SJCRH30 (cell line): ENCODE measurements around the gene MTUS2. TPM values are rescaled to one million over a fixed set of nuclear protein-coding genes. Genes with fewer than 3 reads are reported as not detected.

ENCODE experiments used
- DNase-seq, 2 experiments: peaks; one replicate each; pipeline ENCODE4 v3.0.0-alpha.2; 2015 to 2020
- H3K27ac ChIP-seq: fragments of 250-450 bp; sonication (Bioruptor Pico); 2 replicates; pipeline ENCODE4 v1.5.1; 2020; ENCODE audit warnings: mild to moderate bottlenecking, moderate library complexity
- H3K27me3 ChIP-seq: fragments of 250-450 bp; sonication (Bioruptor Pico); 2 replicates; pipeline ENCODE4 v1.5.1; 2020; ENCODE audit warnings: mild to moderate bottlenecking, moderate library complexity
- H3K36me3 ChIP-seq: fragments of 250-450 bp; sonication (Bioruptor Pico); 2 replicates; pipeline ENCODE4 v1.5.1; 2020; ENCODE audit warnings: mild to moderate bottlenecking, moderate library complexity
- H3K4me1 ChIP-seq: fragments of 250-450 bp; sonication (Bioruptor Pico); 2 replicates; pipeline ENCODE4 v1.5.1; 2020; ENCODE audit warnings: mild to moderate bottlenecking, moderate library complexity
- H3K4me3 ChIP-seq: fragments of 250-450 bp; sonication (Bioruptor Pico); 2 replicates; pipeline ENCODE4 v1.5.1; 2020; ENCODE audit warnings: mild to moderate bottlenecking, moderate library complexity
- H3K9me3 ChIP-seq: fragments of 250-450 bp; sonication (Bioruptor Pico); replicated peaks from 2 replicates; pipeline ENCODE4 v1.5.1; 2020; ENCODE audit warnings: mild to moderate bottlenecking, moderate library complexity
- total RNA-seq: library from RNA; depleted of rRNA; stranded (reverse); fragments of >200 nt; shearing (Covaris generic); gene quantifications from 2 replicates; pipeline ENCODE4 v1.2.3, GENCODE V29; 2014

Gene MTUS2
- total RNA-seq, 1 experiment from 2014 or later, result 2.4 TPM

- no peak overlapping the region for H3K4me3 ChIP-seq
- no peaks in the 10 kb centered on the region for H3K27me3 ChIP-seq
- H3K27ac ChIP-seq, result no peak overlapping the region
- no peak for DNase-seq
- H3K4me1 ChIP-seq, result peaks cover under 1% of the 10 kb centered on the region
- H3K36me3 ChIP-seq, result peaks cover 68% of the 10 kb centered on the region
- H3K9me3 ChIP-seq, result no peaks in the 10 kb centered on the region
Measured at GRCh38 chr13:29526741-29527140, 706.6 kb downstream of the MTUS2 start.

GRCh38 chr13:29527511-29527910, 707.4 kb downstream of the MTUS2 start:
- Histone ChIP-seq H3K27ac (no peak overlapping the region), H3K4me3 (no peak overlapping the region), H3K27me3 (no peaks in the 10 kb centered on the region), H3K4me1 (no peaks in the 10 kb centered on the region), H3K9me3 (no peaks in the 10 kb centered on the region), H3K36me3 (peaks cover 68% of the 10 kb centered on the region)
- no peak for DNase-seq

GRCh38 chr13:29527916-29528315, 707.8 kb downstream of the MTUS2 start:
- Histone ChIP-seq H3K27ac (no peak overlapping the region), H3K27me3 (no peaks in the 10 kb centered on the region), H3K4me3 (no peak overlapping the region), H3K4me1 (no peaks in the 10 kb centered on the region), H3K36me3 (peaks cover 67% of the 10 kb centered on the region), H3K9me3 (no peaks in the 10 kb centered on the region)
- no peak for DNase-seq

- Histone ChIP-seq H3K27me3 (no peaks in the 10 kb centered on the region), H3K4me1 (no peaks in the 10 kb centered on the region), H3K9me3 (no peaks in the 10 kb centered on the region), H3K4me3 (no peak overlapping the region), H3K27ac (no peak overlapping the region), H3K36me3 (peaks cover 50% of the 10 kb centered on the region)
- no peak for DNase-seq
Measured at GRCh38 chr13:29529754-29530153, 709.6 kb downstream of the MTUS2 start.

GRCh38 chr13:29530901-29531300, 710.8 kb downstream of the MTUS2 start:
- Histone ChIP-seq H3K36me3 (peaks cover 52% of the 10 kb centered on the region), H3K4me1 (no peaks in the 10 kb centered on the region), H3K4me3 (no peak overlapping the region), H3K9me3 (no peaks in the 10 kb centered on the region), H3K27ac (no peak overlapping the region), H3K27me3 (no peaks in the 10 kb centered on the region)
- DNase-seq, result no peak

GRCh38 chr13:29532116-29532515, 712.0 kb downstream of the MTUS2 start:
- H3K27ac ChIP-seq, result no peak overlapping the region
- no peak overlapping the region for H3K4me3 ChIP-seq
- DNase-seq, result no peak
- peaks cover 48% of the 10 kb centered on the region for H3K36me3 ChIP-seq
- H3K4me1 ChIP-seq, result no peaks in the 10 kb centered on the region
- no peaks in the 10 kb centered on the region for H3K9me3 ChIP-seq
- H3K27me3 ChIP-seq, result no peaks in the 10 kb centered on the region

- Histone ChIP-seq H3K36me3 (peaks cover 41% of the 10 kb centered on the region), H3K4me1 (no peaks in the 10 kb centered on the region), H3K9me3 (no peaks in the 10 kb centered on the region), H3K27ac (no peak overlapping the region), H3K4me3 (no peak overlapping the region), H3K27me3 (no peaks in the 10 kb centered on the region)
- no peak for DNase-seq
Measured at GRCh38 chr13:29532821-29533220, 712.7 kb downstream of the MTUS2 start.

- no peaks in the 10 kb centered on the region for H3K9me3 ChIP-seq
- H3K4me1 ChIP-seq, result no peaks in the 10 kb centered on the region
- DNase-seq, result no peak
- no peak overlapping the region for H3K4me3 ChIP-seq
- peaks cover 35% of the 10 kb centered on the region for H3K36me3 ChIP-seq
- no peaks in the 10 kb centered on the region for H3K27me3 ChIP-seq
- no peak overlapping the region for H3K27ac ChIP-seq
Measured at GRCh38 chr13:29534083-29534482, 713.9 kb downstream of the MTUS2 start.

GRCh38 chr13:29535663-29536655, 715.8 kb downstream of the MTUS2 start:
- H3K27me3 ChIP-seq, result no peaks in the 10 kb centered on the region
- H3K9me3 ChIP-seq, result no peaks in the 10 kb centered on the region
- no peak overlapping the region for H3K4me3 ChIP-seq
- no peaks in the 10 kb centered on the region for H3K4me1 ChIP-seq
- no peak overlapping the region for H3K27ac ChIP-seq
- H3K36me3 ChIP-seq, result peaks cover 27% of the 10 kb centered on the region
- no peak for DNase-seq

- Histone ChIP-seq H3K27me3 (no peaks in the 10 kb centered on the region), H3K27ac (no peak overlapping the region), H3K9me3 (no peaks in the 10 kb centered on the region), H3K36me3 (peaks cover 21% of the 10 kb centered on the region), H3K4me3 (no peak overlapping the region), H3K4me1 (no peaks in the 10 kb centered on the region)
- no peak for DNase-seq
Measured at GRCh38 chr13:29536853-29537252, 716.7 kb downstream of the MTUS2 start.

GRCh38 chr13:29537736-29538651, 717.9 kb downstream of the MTUS2 start:
- no peak for DNase-seq
- Histone ChIP-seq H3K4me1 (no peaks in the 10 kb centered on the region), H3K27me3 (no peaks in the 10 kb centered on the region), H3K9me3 (no peaks in the 10 kb centered on the region), H3K27ac (no peak overlapping the region), H3K4me3 (no peak overlapping the region), H3K36me3 (peaks cover 12% of the 10 kb centered on the region; the same call in 1 of the 2 replicates)

GRCh38 chr13:29538652-29539040, 718.5 kb downstream of the MTUS2 start:
- H3K27me3 ChIP-seq, result no peaks in the 10 kb centered on the region
- no peak overlapping the region for H3K4me3 ChIP-seq
- no peak overlapping the region for H3K27ac ChIP-seq
- H3K36me3 ChIP-seq, result peaks cover 12% of the 10 kb centered on the region; the same call in 1 of the 2 replicates
- H3K9me3 ChIP-seq, result no peaks in the 10 kb centered on the region
- no peaks in the 10 kb centered on the region for H3K4me1 ChIP-seq
- no peak for DNase-seq

GRCh38 chr13:29539856-29540255, 719.7 kb downstream of the MTUS2 start:
- no peaks in the 10 kb centered on the region for H3K27me3 ChIP-seq

GRCh38 chr13:29540334-29540733, 720.2 kb downstream of the MTUS2 start:
- no peak for DNase-seq
- H3K36me3 ChIP-seq, result peaks cover 18% of the 10 kb centered on the region
- no peaks in the 10 kb centered on the region for H3K27me3 ChIP-seq
- H3K4me3 ChIP-seq, result no peak overlapping the region
- H3K4me1 ChIP-seq, result no peaks in the 10 kb centered on the region
- H3K27ac ChIP-seq, result no peak overlapping the region
- H3K9me3 ChIP-seq, result no peaks in the 10 kb centered on the region

More at GRCh38 chr13:29539856-29540255, 719.7 kb downstream of the MTUS2 start:
- H3K36me3 ChIP-seq, result peaks cover 16% of the 10 kb centered on the region; the same call in 1 of the 2 replicates
- H3K9me3 ChIP-seq, result no peaks in the 10 kb centered on the region
- no peak overlapping the region for H3K4me3 ChIP-seq
- H3K27ac ChIP-seq, result no peak overlapping the region
- DNase-seq, result no peak
- no peaks in the 10 kb centered on the region for H3K4me1 ChIP-seq

- H3K27me3 ChIP-seq, result no peaks in the 10 kb centered on the region
- no peak for DNase-seq
- H3K4me1 ChIP-seq, result no peaks in the 10 kb centered on the region
- no peaks in the 10 kb centered on the region for H3K9me3 ChIP-seq
- peaks cover 19% of the 10 kb centered on the region for H3K36me3 ChIP-seq
- no peak overlapping the region for H3K4me3 ChIP-seq
- no peak overlapping the region for H3K27ac ChIP-seq
Measured at GRCh38 chr13:29540799-29541198, 720.7 kb downstream of the MTUS2 start.
